Adipocyte (in vitro differentiated cells): ENCODE measurements around the gene TCEAL7.
A peak's percentile ranks its signal among the peaks of the same experiment; 100 is the strongest.
"Not testable (repeated sequence)": the region's sequence is repeated elsewhere in the genome, so short reads cannot be mapped to it uniquely, and the experiment has no call there.

ENCODE experiments used
- DNase-seq: peaks from one replicate; pipeline ENCODE4 v3.0.0-alpha.2; 2015; ENCODE audit warnings: low read depth
- H3K27me3 ChIP-seq: replicated peaks from 2 replicates; pipeline ENCODE4 v1.7.0; 2013; ENCODE audit warnings: mild to moderate bottlenecking, low read length, moderate library complexity; ENCODE audit not compliant: control insufficient read depth, insufficient read depth
- H3K36me3 ChIP-seq: 2 replicates; pipeline ENCODE4 v1.7.0; 2013; ENCODE audit warnings: low read length, mild to moderate bottlenecking, moderate library complexity; ENCODE audit not compliant: control insufficient read depth, insufficient read depth, severe bottlenecking
- H3K4me1 ChIP-seq: 2 replicates; pipeline ENCODE4 v1.7.0; 2013; ENCODE audit warnings: mild to moderate bottlenecking, low read length, moderate library complexity; ENCODE audit not compliant: control insufficient read depth, insufficient read depth
- H3K4me3 ChIP-seq: 2 replicates; pipeline ENCODE4 v1.7.0; 2013; ENCODE audit warnings: mild to moderate bottlenecking, low read length, moderate library complexity
- H3K9ac ChIP-seq: 2 replicates; pipeline ENCODE4 v1.7.0; 2013; ENCODE audit warnings: mild to moderate bottlenecking, low read length, moderate library complexity
- H3K9me3 ChIP-seq: 2 replicates; pipeline ENCODE4 v1.7.0; 2013; ENCODE audit warnings: mild to moderate bottlenecking, low read length, moderate library complexity; ENCODE audit not compliant: control insufficient read depth

The TCEAL7 gene

DNA sequence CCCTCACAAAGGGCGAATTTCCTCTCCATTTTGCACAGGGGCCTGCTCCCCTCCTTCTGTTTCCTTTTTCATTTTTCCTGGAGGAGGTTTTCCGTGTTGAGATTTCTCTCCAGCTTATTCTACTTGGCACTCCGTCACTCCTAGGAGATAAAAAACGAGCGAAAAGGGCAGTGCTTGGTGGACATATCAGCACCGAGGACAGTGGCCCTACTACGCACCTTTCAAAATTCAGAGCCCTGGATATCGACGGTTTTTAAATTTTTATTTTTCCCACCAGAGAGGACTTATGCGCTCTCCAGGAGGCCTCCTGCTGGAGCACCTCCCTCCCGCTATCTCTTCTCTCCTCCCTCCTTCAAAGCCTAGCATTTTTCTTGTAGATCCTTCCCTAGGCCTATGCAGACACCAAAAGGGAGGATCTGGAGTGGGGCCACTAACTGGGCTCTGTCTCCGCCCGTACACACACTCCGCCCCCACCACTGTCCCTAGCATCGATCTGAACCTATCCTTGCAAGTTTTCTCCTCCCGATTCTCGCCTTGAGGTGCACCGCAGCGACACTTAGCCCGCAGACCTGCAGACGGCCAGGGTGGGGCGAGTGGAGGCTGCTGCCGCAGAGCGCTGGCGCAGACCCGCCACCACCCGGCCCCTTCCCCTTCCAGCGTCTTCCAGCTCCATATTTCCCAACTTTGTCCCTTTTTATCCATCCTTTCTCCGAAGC is 17.8 kb downstream of the TCEAL7 start:
- Histone ChIP-seq H3K9ac (no peak overlapping the region), H3K27me3 (peaks cover 8% of the 10 kb centered on the region), H3K9me3 (no peaks in the 10 kb centered on the region), H3K4me1 (no peaks in the 10 kb centered on the region), H3K4me3 (no peak overlapping the region), H3K36me3 (no peaks in the 10 kb centered on the region)
- no peak for DNase-seq

DNA sequence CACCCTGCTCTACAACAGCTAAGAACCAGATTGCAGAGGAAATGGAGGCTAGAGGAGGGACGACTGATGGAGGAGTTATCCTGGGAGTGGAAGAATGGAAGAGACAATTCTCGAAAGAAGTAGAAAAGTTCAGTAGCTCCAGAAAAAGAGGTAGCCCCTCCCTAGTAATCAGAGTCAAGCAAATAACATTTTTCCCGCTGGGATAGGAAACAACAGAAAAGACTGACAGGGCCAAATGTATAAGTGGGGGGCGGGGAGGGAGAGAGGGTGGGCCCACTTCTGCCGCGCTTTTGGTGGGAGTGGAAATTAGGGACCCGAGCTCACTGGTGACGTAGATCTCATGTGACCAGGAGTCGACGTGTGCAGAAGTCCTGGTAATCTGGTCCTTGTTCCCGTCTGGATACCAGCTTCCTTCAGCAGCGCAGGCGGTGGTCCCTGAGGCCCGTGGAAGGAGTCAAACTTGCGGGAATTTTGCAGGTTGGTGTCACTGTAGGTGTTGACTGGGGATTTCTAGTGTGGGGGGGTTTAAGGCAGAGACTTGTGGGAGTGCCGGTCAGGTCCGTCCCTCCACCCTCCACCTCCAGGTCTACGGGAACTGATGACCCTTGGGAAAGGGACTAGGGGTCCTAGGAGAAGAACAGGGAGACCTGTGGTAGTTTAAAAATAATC is 26.2 kb downstream of the TCEAL7 start, which contains the start of gene TCEAL9:
TSS of gene TCEAL9 (plus strand) at position 377 of the 669 bp plus-strand sequence. CDS start 1,179 bp downstream, outside the sequence.
- peak; percentile 84 for DNase-seq
- Histone ChIP-seq H3K4me3 (peak within 1 kb of the TSS; percentile 89), H3K9me3 (no peaks in the 10 kb centered on the region), H3K27me3 (peaks cover 4% of the 10 kb centered on the region), H3K36me3 (peaks cover 6% of the 10 kb centered on the region), H3K4me1 (no peaks in the 10 kb centered on the region), H3K9ac (peak within 1 kb of the TSS; percentile 95)

DNA sequence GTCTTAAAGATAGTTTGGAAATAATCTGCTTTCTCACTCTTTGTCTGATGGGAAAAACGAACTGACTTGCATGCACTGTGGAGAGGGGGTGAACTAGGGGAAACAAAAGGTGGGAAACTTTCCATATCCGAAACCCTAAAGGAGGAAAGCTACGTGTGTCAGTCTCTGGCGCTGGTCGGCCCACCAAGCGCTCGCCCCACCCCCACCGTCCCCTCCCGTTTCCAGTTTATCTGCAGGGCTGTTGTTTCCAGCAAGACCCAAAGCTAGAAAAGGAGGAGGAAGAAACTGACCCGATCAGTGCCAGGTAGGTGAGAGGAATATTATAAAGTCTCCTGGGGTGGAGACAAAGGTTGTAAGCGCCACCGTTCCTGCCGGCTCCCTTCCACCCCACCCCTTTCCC is 26.8 kb downstream of the TCEAL7 start:
- peak; percentile 45 for DNase-seq
- Histone ChIP-seq H3K4me3 (peak overlapping the region; percentile 89), H3K36me3 (peaks cover 6% of the 10 kb centered on the region), H3K9ac (peak overlapping the region; percentile 95), H3K9me3 (no peaks in the 10 kb centered on the region), H3K4me1 (no peaks in the 10 kb centered on the region), H3K27me3 (peaks cover 4% of the 10 kb centered on the region)

DNA sequence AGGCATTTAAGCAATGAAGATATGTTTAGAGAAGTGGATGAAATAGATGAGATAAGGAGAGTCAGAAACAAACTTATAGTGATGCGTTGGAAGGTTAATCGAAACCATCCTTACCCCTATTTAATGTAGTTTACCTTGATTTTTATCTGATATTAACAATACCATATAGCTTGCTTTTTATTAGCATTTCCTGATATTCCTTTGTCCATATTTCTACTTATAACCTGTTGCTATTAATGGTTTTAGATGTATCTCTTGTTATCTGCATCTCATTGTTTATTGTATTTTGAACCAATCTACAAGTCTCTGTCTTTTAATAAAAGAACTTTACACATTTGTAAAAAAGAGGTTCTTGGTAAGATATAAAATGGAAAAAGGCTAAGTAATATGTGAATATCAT is 27.8 kb downstream of the TCEAL7 start:
- Histone ChIP-seq H3K9me3 (no peaks in the 10 kb centered on the region), H3K27me3 (peaks cover 4% of the 10 kb centered on the region), H3K4me1 (peaks cover 4% of the 10 kb centered on the region), H3K9ac (peak overlapping the region; percentile 95), H3K4me3 (peak overlapping the region; percentile 89), H3K36me3 (peaks cover 6% of the 10 kb centered on the region)
- no peak for DNase-seq

DNA sequence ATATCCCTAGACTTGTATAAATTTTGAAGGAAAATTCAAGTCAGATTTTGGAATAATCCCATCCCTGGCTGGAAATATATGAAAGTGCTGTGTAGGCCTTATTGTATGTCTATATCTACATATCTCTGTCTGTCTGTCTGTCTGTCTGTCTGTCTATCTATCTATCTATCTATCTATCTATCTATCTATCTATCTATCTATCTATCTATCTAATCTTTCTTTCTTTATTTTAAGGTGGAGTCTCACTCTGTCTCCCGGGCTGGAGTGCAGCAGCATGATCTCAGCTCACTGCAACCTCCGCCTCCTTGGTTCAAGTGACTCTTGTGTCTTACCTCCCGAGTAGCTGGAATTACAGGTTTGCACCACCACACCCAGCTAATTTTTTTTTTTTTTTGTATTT is 29.6 kb downstream of the TCEAL7 start:
- H3K9ac ChIP-seq, H3K4me3 ChIP-seq, H3K9me3 ChIP-seq, H3K27me3 ChIP-seq, DNase-seq, H3K4me1 ChIP-seq, H3K36me3 ChIP-seq: not testable (repeated sequence)

DNA sequence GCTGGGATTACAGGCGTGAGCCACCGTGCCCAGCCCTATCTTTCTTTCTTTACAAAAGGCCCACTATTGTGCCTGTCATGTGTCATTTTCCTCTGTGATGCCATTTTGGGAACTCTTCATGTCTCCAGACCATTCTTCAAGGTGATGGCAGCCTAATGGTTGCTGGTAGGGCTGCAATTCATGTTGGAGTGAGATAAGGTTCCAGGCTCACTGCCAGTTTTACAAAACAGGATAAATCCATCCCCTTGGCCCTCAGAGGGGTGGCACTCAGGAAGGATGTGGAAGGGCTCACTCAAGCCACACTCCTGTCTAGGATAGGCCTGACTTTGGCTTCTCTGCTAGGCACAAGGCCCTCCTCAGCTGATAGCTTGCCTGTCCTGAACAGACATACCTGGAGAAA is 30.1 kb downstream of the TCEAL7 start:
- H3K9me3 ChIP-seq: no peaks in the 10 kb centered on the region
- DNase-seq: no peak
- H3K4me3 ChIP-seq: no peak overlapping the region
- H3K9ac ChIP-seq: no peak overlapping the region
- H3K27me3 ChIP-seq: peaks cover 4% of the 10 kb centered on the region
- peaks cover 6% of the 10 kb centered on the region for H3K36me3 ChIP-seq
- H3K4me1 ChIP-seq: peaks cover 7% of the 10 kb centered on the region

DNA sequence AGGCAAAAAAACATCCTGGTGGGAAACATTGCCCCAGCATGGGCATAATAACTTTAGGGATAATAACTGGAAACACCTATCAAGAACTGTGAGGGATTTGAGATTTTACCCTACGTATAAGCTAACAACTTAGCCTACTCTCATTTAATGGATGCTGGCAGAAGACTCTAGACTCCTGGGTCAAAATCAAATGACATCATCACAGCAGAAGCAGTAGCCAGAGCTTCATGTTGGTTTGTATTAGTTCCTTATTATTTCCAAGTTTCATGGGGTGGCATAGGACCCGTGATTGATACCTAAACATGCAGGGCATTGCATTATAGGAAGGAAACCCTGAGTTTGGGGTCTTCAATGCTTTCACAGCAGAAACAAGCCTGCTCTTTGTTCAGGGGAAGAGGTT is 30.9 kb downstream of the TCEAL7 start:
- peaks cover 6% of the 10 kb centered on the region for H3K36me3 ChIP-seq
- no peak overlapping the region for H3K4me3 ChIP-seq
- H3K4me1 ChIP-seq: peaks cover 7% of the 10 kb centered on the region
- no peaks in the 10 kb centered on the region for H3K9me3 ChIP-seq
- DNase-seq: no peak
- H3K9ac ChIP-seq: no peak overlapping the region
- H3K27me3 ChIP-seq: peaks cover 4% of the 10 kb centered on the region

DNA sequence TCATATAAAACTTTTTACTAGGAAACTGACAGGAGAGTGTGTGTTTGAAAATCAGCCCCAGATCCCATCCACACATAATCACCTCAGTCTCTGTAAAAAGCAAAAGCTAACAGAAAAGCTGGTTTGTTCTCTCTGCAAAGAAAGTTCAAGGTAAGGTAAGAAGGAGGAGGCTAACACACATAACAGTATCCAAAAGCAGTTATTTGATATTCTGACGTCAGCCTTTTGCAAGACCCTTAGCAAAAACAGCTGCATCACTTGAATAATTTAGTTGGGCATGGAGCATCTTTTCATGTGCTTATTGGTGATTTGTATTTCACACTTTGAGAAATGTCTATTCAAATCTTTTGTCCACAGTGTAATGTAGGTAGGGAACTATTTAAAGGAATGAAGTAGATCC is 31.8 kb downstream of the TCEAL7 start:
- Histone ChIP-seq H3K36me3 (peaks cover 6% of the 10 kb centered on the region), H3K27me3 (peaks cover 4% of the 10 kb centered on the region), H3K9me3 (no peaks in the 10 kb centered on the region), H3K4me3 (no peak overlapping the region), H3K9ac (no peak overlapping the region), H3K4me1 (peaks cover 7% of the 10 kb centered on the region)
- no peak for DNase-seq

DNA sequence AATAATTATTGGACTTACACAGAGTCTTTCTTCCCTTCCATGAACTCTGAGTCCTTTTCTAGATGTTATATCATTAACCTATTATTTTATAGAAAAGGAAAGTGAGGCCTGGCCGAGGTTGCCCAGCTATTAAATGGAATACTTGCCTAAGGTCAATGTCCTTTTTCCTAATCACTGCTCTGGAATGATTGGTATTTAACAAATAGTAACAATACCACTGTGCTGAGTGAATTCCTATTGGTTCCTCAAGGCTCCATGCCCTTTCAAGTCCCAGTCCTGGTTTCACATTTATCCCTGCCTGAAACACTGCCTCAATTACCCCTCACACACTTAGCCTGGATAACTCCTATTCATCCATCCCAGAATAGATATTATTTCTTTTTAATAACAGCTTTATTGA is 32.4 kb downstream of the TCEAL7 start:
- Histone ChIP-seq H3K4me3 (no peak overlapping the region), H3K9me3 (no peaks in the 10 kb centered on the region), H3K36me3 (peaks cover 6% of the 10 kb centered on the region), H3K4me1 (peaks cover 8% of the 10 kb centered on the region), H3K27me3 (peaks cover 4% of the 10 kb centered on the region), H3K9ac (no peak overlapping the region)
- no peak for DNase-seq

DNA sequence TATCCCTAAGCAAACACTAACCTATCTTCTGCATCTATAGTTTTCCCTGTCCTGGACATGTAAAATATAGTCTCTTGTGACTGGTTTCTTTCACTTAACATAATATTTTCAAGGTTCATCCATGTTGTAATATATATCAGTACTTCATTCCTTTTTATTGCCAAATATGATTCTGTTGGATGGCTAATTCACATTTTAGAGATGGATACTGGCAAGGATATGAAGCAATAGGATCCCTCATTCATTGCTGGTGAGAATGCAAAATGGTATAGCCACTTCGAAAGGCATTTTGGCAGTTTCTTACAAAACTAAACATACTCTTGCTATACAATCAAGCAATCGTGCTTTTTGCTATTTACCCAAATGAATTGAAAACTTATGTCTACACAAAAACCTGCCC is 33.0 kb downstream of the TCEAL7 start:
- H3K4me3 ChIP-seq: peak overlapping the region; percentile 8
- H3K9ac ChIP-seq: no peak overlapping the region
- H3K36me3 ChIP-seq: peaks cover 5% of the 10 kb centered on the region
- peaks cover 4% of the 10 kb centered on the region for H3K27me3 ChIP-seq
- no peak for DNase-seq
- no peaks in the 10 kb centered on the region for H3K9me3 ChIP-seq
- peaks cover 9% of the 10 kb centered on the region for H3K4me1 ChIP-seq

DNA sequence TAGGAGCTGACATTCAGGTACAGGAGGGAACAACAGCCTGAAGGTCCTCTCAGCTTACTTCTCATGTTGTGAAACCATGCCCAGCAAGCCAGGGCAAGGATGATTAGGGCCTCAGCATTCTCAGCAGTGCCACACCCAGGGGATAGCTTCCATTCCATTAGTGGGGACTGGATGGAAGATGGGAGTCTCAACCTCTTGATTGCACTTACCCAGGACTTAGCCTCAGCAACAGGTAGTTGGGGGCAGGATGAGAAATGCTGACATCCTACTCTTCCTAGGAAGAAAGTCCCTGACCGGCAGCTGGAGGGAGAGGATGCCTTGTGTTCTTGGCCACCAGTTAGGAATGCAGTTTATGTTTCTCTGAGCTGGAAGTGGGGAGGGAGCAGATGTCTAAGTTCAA is 37.5 kb downstream of the TCEAL7 start:
- Histone ChIP-seq H3K27me3 (peaks cover 2% of the 10 kb centered on the region), H3K9ac (no peak overlapping the region), H3K9me3 (no peaks in the 10 kb centered on the region), H3K4me3 (no peak overlapping the region), H3K4me1 (peaks cover 12% of the 10 kb centered on the region), H3K36me3 (no peaks in the 10 kb centered on the region)
- DNase-seq: no peak
